Epidermal melanocyte (primary cell): ENCODE results near the gene SHANK2.

Source experiments
- DNase-seq: peaks from one replicate; pipeline ENCODE4 v3.0.0; 2011; ENCODE audit warnings: low spot score; ENCODE audit not compliant: insufficient read length

SHANK2 gene

DNA sequence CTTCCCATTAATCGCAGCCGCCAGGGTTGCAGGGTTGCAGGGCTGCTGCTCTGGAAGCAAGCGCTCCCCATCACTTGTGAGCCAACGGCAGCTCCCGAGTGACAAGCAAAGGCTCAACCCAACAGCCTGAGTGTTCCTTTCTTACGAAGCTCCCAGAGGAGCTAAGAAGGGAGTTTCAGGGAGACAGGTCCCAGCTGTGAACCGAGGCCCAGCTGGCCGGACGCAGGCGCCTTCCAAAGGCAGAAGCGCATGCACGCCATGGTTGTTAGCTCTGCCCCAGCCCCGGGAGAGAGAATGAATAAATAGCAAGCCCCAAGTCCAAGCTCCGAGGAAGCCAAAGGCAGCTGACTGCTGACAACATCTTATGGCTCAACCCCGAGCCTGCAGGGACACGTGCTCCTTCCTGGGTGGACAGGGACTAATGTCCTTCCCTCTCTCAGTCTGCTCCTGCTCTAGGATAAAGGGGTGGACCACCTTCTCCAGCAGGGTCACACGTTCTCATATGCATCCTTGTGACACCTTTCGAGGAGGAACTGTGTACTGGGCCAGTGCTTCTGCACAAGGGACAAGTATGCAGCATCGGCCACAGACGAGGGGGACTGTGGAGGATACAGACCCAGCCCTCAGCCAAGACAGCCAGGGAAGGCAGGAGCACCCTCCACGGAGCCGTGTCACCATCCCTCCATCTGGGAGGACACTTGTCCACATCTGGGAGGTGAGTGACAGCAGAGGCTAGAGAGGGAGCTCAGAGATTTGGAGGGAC, 29.9 kb downstream of the SHANK2 start:
- DNase-seq: no peak

DNA sequence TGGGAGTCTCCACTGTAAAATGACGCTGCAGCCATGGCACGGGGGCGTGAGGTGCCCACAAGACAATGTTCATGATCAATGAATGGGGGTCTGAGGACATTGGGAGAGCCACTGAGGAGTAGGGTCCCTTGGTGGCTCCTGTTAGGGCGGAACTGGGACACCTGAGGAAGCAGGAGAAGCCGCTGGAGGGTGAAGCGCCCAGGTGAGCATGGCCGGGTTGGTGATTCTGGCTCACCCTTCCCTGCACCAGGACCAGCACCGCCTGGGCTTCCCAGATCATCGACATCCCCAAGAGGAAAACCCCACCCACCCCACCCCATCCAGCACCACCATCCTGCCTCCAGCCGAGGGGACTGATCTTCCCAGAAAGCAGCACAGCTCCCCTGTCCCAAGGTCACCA, 30.6 kb downstream of the SHANK2 start:
- DNase-seq: no peak

DNA sequence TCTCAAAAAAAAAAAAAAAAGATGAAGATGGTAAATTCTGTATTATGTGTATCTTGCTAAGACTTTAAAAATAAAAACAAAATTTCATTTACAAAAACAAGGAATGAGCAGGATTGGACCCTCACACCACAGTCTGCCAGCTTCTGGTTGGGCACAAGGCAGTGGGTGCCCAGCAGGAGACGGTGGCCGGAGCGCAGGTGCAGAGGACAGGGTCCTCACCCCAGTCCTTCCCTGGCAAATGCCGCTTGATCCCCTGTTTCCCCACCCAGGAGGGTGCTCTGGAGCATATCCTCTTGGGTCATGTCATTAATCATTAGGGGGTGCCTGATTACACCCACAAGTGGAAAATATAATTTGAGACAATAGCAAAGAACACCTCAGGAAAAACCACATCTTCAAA, 31.2 kb downstream of the SHANK2 start:
- no peak for DNase-seq

DNA sequence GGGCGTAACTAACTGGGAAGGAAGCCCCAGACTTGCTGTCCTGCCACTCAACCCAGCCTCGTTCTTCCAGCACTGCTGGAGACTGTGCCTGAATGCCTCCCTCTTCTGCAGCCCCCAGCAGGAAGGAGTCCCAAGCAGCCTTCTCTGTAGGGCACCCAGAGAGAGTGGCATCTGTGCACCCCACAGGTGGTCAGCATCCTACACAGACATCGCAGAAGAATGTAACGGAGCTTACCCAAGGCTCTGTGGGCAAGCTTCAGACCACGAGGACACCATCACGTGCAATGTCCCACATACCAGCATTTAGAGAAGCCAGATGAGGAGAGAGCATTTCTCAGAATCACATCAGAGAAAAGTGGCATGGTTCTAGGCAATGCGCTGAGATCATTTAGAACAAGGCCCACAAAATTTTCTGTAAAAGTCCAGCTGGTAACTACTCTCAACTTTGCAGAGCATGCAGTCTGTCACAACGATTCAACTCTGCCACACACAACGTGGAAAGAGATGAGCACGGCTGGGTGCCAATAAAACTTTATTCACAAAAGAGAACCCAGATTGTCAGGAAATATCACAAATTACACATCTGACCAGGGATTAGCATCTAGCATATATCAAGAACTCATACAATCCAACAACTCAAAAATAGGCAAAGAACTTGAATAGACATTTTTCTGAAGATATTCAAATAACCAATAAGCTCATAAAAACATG, 33.4 kb downstream of the SHANK2 start:
- no peak for DNase-seq

DNA sequence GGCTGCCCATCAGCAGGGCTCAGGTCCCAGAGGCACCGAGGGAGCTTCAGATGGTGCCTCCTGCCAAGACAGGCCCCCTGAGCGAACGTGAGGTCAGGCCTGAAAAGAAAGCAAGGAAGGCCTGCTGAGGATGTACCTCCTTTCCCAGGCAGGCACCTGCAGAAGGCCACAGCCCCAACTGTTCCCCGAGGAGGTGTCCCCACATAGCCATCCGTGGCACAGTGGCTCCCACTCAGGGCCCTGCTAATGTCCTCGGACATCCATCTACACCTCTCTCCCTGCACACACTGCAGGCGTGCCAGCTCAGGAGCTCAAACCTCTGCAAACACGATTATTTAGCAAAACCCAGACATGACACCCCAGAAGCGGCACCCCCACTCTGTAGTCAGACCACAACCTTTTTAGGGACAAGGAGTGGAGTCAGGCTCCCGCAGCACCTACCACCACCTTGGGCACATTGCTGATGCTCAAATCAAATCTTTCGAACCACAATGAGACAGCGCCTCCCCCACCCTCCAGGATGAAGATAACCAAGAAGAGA, 36.9 kb downstream of the SHANK2 start:
- DNase-seq: no peak

DNA sequence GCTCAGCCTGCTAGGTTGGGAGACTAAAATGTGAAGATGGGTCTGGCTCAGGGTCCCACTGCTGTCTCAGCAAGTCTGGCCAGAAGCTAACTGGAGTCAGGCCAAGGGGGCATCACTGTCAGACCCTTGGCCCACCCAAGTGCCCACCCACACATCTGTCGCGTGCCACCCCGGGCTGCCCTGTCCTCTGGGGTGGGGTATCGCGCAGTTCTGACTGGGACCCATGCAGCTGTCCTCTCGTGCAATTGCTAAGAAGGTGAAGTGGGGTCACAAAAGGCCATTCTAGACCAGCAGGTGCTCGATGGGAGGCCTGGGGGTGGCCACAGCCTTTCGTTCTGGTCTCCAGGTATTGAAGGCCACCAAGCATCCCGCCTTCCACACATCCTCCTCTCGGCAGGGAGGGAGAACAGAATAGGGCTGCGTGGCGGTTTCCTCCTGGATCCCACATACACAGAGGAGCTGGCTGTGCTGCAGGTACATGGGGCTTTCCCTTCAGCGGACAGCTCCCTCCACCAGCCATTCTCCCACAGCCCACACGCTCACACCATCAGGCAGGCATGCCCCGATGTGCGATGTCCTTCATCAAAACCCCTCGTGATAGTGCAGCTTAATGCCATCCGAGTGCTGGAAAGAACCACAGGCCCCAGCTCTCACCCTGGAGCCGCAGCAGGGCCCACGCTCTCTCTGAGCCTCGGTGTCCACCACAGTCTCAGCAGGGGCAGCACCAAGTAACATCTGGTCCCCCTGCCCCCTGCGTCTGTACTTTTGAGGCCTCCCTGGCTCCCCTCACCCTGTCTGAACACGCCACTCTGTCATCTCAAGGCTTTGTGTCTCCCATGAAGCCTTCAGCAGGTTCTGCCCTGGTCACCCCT, 37.6 kb downstream of the SHANK2 start:
- no peak for DNase-seq

DNA sequence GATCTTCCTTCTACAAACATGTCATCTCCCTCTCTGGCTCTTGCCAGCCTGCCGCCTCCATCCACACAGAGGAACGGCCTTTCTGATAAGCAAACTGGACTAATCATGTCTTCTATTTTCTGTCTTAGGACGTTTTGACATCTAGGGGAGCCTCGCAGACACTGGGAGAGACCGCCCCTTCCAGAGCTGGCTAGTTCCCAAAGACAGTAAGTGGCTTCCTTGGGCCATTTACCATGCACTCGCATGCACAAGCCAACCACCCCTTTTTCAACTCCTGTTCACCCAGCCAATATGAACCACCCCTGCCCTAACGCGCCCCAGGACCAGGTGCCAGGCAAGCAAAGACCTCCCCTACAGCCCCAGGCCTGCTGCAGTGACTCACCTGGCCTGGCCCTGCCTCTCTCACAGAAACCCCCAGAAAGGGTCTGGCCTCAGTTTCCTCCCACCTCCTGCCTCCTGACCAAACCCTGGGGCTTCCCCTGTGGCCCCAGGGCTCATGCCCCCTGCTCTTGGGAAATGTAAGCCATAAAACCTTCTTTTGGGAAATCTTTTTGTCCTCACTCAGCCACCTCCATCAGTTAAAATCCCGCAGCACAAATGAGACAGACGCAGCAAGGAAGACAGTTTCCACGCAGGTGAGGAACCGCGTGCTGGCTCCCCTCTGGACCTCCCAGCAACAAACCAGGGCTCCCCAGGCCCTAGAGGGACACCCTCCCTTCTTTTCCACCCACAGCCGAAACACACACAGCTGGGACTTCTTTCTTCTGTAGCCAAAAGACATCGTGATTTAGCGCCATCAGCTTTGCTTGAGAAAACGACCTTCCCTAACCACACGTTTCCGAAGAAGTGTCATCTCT, 38.5 kb downstream of the SHANK2 start:
- no peak for DNase-seq

DNA sequence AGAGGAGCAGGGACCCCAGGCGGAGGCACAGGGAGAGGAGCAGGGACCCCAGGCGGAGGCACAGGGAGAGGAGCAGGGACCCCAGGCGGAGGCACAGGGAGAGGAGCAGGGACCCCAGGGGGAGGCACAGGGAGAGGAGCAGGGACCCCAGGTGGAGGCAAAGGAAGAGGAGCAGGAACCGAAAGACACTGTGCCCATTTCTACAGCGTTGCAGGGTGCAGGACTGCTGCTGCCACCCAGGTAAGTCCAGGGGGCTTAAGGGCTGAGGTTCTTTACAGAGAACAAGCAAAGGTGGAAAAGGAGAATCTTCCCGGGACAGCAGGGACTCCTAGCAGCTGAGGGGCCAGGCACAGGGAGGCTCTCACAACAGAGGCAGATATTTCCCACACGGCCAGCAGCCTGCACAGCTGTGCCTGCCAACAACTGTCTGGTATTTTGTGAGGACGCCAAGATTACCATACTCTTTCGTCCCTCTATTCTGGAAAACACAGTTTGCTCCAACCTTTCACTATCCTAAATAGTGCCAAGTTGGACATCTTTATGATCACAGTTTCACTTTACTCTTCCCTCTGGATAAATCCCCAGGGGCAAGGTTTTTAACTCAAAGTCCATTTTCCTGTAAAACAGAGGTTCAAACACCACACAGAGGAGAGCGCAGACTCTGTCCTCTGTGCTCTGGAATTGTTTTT, 39.4 kb downstream of the SHANK2 start:
- no peak for DNase-seq

DNA sequence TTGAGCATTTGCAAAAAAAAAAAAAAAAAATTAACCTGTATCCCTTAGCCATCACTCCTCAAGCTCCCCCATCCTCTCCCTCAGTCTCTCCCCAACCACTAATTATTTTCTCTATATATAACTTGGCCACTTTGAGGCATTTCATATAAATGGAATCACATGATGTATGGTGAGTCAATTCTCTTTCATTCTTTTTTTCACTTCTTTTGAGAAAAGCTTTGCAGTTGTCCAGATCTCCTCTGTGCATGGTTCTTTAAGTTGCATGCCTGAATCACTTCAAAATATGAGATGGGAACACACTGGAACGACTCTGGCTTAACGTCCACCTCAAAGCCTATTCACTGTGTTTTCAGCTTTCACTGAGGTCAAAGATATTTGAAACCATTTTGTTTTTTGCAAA, 40.7 kb downstream of the SHANK2 start:
- DNase-seq: no peak

DNA sequence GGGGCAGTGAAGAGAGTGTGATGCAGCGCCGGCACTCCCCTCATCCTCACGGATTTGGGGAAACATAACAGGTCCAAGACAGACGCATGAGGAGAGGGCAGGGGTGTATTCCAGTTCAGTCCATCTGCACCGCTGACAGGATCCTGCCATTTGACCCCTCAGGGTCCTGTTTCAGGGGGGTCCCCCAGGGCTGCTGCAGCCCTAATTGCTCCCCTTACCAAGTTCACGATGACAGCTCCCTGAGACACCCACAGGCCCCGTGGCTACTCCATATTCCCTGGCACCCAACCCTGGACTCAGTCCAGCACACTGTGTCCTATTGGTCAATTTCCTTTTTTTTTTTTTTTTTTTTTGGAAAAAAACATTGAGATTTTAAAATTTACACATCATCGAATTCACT, 41.5 kb downstream of the SHANK2 start:
- no peak for DNase-seq

DNA sequence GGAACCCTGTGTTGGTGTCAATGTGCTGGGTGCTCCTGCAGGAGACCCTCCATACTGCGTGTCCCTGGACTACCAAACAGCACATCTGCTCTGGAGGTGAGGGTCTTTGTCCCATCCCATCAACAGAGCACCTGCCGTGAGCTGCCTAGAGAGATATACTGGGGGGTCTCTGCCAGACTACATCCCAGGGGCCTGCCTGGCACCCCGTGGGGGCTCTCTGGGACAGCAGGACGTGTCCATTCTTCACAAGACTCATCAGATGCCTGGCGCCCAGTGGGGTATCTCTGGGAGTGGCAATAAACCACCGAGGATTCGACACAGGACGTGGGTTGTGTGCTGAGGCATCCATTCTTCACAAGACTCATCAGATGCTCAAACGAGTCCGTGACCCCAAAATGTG, 42.7 kb downstream of the SHANK2 start:
- DNase-seq: no peak

DNA sequence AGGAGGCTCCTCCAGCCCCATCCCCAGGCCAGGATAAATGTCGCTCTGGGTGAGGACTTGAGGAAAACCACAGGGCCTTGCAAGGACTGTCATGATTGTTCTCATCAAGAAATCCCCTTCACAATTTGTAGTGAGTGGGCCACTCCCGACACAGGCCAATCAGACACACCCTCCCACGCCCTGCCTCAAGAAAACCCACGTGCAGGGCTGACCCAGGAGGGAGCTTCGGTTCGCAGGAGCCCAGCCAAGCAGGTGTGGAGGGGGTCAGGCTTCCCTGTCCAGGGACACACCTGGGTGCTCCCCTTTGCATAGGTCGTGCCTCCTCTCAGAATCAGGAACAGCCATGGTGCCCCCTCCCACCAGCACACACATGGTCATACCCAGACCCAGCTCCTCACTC, 43.2 kb downstream of the SHANK2 start:
- DNase-seq: no peak

DNA sequence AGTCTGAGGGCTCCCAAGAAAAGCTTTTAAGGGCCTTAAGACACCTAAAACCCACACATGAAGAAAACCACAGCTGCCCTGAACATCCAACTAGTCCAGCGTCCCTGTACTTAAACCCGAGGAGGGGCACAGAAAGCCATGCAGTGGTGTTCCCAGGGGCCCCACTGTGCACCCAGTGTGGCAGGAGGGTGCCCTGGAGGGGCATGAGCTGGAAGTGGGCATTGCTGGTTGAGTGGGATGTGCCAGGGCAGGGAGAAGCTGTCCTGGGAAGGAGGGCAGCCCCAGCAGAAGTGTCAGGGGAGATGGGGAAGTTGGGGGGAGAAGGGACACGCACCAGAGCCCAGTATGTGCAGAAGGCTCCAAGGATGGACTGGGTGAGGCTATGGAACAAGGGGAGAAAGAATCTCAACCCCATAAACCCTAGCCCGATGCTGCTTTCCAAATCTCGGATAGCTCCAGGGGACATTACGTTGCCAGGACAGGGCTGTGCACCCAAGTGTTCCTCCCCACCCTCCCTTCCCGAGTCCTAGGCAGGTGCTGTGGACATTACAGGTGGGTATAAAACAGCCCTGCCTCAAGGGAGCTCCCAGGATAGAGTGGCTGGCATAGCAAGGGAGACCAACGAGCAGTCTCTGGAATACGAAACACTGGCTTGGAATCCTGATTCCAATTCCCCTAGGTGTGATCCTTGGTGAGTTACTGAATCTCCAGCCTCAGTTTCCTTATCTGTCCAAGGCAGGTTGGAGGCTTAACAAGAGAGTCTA, 44.2 kb downstream of the SHANK2 start:
- DNase-seq: no peak

DNA sequence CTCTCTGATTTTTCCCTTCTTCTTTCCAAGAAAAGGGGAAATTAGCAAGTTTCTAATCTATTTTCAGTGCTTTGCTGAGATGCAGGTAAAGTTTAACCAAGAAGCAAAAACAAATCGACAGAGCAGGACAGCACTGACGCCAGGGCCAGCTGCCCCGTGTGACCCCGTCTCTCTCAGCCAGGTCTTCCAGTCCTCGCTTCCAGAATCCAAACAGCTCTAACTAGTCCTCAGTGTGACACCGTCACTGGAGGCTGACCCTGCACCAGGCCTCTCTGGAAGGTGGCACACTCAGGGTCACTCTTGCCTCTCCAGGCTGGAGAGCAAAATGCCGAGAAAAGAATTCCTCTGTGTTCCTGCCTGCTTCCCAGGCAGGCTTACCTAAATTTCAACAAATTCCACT, 44.8 kb downstream of the SHANK2 start:
- DNase-seq: no peak

DNA sequence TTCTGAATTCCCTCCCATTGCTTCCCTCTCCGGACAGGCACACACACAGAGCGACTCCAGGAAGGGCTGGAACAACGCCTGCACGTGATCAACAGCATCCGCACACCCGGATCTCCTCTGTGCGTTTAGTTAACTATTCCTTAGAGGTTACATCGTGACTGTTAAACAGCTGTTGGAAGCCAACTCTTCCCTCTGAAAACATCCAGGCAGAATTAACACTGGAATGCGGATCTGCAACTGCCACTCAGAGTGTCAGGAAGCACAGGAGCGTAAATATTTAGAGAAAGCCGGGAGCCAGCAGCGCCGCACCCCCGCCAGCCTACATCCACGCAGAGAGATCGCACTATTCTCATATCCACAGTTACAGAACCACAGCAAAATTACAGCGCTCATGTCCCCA, 46.2 kb downstream of the SHANK2 start:
- no peak for DNase-seq

DNA sequence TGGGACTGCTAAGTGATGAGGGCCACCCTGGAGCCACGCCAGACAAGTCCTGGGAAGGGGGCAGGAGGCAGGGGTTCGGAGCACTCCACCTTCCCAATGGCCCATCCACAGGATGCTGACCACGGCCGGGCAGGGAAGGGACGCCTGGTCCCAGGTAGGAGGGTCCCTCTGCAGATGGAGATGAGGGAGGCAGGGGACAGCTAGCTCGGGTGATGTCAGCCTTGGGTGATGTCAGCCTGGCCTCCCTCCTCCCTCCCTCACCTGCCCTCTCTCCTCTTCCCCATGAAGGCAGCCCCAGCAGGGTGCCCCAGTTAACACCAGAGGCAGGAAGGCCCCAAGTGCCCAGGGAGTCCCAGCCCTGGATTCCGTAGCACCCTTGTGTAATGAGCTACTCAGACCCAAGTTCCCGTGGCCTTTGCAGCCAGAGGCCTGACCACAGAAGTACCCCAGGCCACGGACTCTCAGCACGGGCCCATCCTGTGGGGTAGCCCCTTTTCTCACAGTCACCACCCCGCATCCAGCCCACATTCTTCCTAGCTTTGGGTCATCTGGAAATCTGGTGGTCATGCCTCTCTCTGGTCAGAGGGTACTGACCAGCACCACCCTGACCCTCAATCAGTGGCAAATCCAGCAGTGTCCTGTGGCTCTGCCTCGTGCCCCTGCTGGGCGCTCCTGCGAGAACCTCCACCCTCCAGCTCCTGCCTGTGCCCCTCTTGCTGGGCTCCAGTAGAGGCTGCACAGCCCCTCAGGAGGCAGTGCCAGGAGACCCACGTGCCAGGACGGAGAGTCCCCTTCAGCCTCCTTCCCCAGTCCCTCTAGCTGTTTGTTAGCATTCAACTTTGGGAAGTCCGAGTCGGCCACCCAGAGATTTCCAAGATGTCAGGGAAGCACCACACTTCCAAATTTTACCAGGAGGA, 47.4 kb downstream of the SHANK2 start:
- DNase-seq: no peak

DNA sequence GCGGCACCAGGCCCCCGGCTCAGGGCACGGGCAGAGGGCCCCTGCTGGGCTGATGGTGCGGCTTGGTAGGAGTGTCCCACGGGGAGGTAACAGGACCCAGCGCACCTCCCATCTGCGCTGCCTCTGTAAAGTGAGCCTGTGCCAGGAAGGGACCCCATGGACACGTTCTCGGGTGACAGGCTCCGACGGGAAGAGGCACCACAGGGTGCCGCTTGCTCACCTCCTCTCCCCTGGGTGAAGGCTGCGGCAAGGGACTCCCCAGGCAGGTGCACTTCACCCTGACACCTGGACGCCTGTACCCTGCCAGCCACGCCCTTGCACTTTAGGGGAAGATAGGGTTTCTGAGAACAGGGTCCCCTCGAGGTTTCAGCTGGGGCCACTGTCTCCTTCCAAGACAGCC, 48.1 kb downstream of the SHANK2 start:
- no peak for DNase-seq

DNA sequence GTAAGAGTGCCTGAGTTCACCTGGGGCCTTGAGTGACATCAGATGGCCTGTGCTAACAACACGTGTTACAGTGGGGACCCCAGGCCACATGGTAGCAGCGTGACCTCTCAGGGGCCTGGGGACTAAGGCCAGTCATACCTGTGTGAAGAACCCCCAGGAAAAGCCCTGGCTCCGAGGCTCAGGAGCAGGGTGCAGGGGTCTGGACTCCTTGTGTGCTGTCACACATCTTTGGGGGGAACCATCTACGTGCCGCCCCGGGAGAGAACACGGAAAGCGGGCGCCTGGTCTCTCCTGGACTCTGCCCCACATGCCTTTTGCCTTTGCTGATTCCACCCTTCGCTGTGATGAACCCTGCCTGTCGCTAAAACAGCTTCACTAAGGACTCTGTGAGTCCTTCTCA, 48.7 kb downstream of the SHANK2 start:
- DNase-seq: no peak

DNA sequence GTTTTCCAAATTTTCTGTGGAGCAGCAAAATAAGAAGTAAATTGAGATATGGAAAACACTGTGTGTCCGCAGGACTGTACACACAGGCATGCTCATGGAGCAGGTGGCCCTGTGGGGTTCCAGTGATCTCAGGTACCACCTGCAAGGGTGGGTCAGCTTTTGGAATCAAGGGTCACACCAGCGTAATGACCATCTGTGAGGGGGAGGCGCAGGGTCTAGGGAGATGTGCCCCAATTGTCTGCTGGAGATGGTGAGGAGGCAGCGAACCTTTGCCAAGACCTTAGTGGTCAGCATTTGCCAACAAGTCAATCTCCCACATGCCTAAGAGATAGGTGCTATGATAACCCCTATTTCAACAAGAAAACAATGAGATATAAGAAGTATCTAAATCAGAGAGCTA, 49.4 kb downstream of the SHANK2 start:
- DNase-seq: no peak
